GM12891 (cell line): ENCODE data around the gene LARP4B.

Experiments
- POLR2A ChIP-seq: IDR thresholded peaks from 2 replicates; pipeline ENCODE4 v1.6.1; 2011; ENCODE audit warnings: low read depth, low read length, control low read depth
- POLR2AphosphoS5 ChIP-seq: IDR thresholded peaks from 2 replicates; pipeline ENCODE4 v1.6.1; 2011; ENCODE audit warnings: low read depth, low read length, control low read depth
- POU2F2 ChIP-seq: IDR thresholded peaks from 2 replicates; pipeline ENCODE4 v1.6.1; 2011; ENCODE audit warnings: low read depth, mild to moderate bottlenecking, control low read depth, low read length, moderate library complexity
- SPI1 ChIP-seq: IDR thresholded peaks from 2 replicates; pipeline ENCODE4 v1.6.1; 2011; ENCODE audit warnings: low read depth, low read length, control low read depth
- TAF1 ChIP-seq: IDR thresholded peaks from 2 replicates; pipeline ENCODE4 v1.6.1; 2011; ENCODE audit warnings: low read depth, low read length, control low read depth

DNA sequence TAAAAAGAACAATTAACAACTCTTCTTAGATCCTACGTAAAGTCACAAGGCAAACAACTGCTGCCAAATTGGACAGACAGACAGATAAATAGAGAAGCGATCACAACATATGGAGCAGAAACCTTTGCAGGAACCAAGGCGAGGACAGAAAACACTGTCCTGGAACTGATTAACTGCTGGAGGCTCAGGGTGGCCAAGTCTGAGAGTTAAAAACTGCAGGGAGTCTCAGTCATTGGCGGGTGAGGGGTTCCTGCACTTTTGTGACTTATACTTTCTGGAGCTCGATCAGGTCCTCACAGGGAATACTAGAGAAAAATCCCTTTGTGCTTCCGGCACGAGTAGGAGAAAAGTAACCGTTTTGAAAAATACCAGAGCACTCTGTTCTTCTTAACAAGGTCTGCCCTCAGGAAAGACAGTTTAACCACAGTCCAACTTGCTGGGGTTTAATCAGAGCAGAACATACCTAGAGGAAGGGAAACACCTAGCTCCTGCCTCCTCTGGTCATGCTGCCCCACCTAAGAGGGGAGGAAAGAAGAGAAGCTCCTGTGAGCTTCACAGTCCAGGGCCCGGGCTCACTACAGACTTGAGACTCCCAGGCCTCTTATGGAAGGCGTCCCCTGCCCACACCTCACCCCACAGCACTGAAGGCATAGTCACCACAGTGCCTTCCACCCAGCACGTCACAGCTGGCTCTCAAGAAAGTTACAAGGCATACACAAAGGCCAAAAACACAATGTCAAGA, 74.9 kb downstream of the LARP4B start:
- TF ChIP-seq POLR2AphosphoS5 (no peak), POLR2A (no peak), TAF1 (no peak), SPI1 (no peak), POU2F2 (no peak)
